ENCODE data around the gene IL22RA1. TPM values are rescaled to one million over a fixed set of nuclear protein-coding genes. Genes with fewer than 3 reads are reported as not detected.

Gene IL22RA1, protein sequence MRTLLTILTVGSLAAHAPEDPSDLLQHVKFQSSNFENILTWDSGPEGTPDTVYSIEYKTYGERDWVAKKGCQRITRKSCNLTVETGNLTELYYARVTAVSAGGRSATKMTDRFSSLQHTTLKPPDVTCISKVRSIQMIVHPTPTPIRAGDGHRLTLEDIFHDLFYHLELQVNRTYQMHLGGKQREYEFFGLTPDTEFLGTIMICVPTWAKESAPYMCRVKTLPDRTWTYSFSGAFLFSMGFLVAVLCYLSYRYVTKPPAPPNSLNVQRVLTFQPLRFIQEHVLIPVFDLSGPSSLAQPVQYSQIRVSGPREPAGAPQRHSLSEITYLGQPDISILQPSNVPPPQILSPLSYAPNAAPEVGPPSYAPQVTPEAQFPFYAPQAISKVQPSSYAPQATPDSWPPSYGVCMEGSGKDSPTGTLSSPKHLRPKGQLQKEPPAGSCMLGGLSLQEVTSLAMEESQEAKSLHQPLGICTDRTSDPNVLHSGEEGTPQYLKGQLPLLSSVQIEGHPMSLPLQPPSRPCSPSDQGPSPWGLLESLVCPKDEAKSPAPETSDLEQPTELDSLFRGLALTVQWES
- total RNA-seq: not detected

DNA sequence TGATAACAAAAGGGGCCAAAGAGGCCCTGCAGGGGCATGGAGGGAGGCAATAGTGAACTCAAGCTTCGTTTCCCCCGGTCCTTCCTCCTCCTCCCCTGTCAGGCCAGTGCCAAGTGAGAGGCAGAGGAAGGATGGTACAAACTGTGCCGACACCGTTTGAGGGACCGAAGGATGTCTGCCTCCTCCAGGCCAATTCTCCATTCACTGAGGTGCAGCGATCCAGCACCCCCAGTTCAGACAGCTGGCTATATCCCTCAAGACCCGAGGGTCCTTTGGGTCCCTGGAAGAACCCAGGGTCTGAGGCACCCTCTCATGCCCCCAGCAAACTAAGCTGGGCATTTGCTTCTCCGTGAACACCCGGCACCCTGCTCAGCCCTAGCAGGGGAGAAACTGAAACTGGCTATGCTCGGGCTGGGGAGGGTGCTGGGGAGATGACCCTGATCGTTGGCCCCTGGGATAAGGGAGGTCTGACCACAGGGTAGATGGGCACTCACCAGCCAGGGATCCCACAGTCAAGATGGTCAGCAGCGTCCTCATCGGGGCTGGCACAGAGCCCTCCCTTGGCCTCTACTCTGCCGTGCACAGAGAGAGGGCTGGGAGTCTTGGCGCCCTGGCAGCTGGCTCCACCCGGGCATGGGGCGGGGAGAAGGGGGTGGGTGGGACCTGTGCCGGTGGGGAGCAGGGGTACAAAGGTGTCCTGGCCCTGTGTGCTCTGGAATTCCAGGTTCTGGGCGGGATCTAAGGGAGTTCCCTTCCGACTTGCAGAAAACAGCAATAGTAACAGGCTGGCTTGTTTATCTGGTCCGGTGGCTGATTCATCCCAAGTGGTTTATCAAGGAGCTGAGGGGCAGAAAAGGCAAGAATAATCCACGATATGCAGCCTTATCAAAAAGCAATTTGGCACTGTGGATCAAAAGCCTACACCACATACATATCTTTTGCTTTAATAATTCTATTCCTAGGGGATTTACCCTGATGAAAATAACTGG lies at the start of gene IL22RA1:
IL22RA1 (minus strand) TSS at position 595 of the 989 bp plus-strand sequence; CDS start at position 537, 58 bp downstream.
- no peak for ATAC-seq (replicated peaks)
- Mint-ChIP-seq H3K4me3 (no peak within 1 kb of the TSS), H3K9me3 (no peaks in the 10 kb centered on the region), H3K27me3 (peaks cover 10% of the 10 kb centered on the region), H3K27ac (no peak within 1 kb of the TSS), H3K4me1 (no peaks in the 10 kb centered on the region), H3K36me3 (ENCODE audit: low read depth) (no peaks in the 10 kb centered on the region)

DNA sequence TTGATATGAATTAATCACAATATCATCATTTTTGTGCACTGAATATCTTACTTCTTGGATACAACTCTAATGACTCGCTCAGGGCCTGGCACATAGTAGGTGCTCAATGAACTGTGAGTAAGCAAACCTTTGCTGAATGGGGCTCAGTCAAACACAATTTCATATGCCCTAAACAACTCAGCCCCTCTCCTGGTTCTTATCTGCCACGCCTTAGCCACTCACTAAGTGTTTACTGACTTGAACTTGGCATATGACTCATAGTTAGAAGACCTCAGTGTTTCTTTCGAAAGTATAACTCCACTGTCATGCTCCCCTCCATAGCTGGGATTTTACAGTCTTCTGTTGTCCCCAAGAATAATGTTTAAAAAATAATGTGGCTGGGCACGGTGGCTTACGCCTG lies 48.9 kb upstream of the IL22RA1 start:
- Mint-ChIP-seq H3K27ac (peak overlapping the region; percentile 72), H3K4me3 (peak overlapping the region; percentile 49), H3K4me1 (peaks cover 44% of the 10 kb centered on the region), H3K36me3 (ENCODE audit: low read depth) (no peaks in the 10 kb centered on the region), H3K27me3 (no peaks in the 10 kb centered on the region), H3K9me3 (no peaks in the 10 kb centered on the region)
- peak; percentile 90 for ATAC-seq (replicated peaks)

DNA sequence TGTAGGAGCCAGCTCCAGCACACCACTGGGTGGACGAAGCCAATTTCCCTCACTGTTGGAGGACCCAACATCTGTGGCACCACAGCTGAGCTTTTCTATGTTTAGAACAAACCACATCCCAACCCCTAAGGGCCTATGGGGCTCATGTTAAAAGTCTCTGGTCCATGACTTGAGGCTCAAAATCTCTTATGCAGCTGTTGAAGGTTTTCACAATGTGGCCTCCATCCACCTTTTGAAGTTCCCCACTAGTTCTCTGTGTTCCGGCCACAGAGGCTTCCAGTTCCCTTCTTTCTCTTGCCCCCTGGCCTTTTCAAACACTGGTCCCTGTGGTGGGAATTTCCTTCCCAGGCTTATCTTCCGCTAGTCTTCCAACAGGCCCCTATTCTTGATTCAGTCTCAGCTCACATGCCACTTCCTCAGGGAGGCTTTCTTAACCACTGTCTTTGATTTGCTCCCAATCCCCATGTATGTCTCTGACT lies 48.1 kb upstream of the IL22RA1 start:
- Mint-ChIP-seq H3K9me3 (no peaks in the 10 kb centered on the region), H3K4me3 (peak overlapping the region; percentile 49), H3K36me3 (ENCODE audit: low read depth) (no peaks in the 10 kb centered on the region), H3K27ac (peak overlapping the region; percentile 72), H3K27me3 (no peaks in the 10 kb centered on the region), H3K4me1 (peaks cover 44% of the 10 kb centered on the region)
- ATAC-seq (replicated peaks): no peak

DNA sequence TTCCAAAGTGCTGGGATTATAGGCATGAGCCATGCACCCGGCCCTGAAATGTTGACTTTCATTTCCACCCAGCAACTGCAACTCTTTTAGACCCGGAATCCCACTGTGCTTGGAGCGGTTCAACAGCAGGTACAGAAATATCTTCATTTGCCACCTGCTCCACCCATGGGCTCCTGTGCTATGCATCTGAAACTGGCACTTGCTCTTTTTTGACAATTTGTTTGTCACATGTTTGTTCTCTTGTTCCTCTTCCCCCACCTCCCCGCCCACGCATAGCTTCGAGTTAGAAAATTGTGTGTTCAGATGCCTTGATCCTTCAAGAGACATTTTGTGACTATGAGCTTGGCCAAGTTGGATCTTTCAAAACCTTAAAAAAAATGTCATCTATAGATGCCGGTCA lies 46.6 kb upstream of the IL22RA1 start:
- H3K4me3 Mint-ChIP-seq: peak overlapping the region; percentile 49
- no peak for ATAC-seq (replicated peaks)
- no peaks in the 10 kb centered on the region for H3K27me3 Mint-ChIP-seq
- no peak overlapping the region for H3K27ac Mint-ChIP-seq
- H3K9me3 Mint-ChIP-seq: no peaks in the 10 kb centered on the region
- H3K36me3 Mint-ChIP-seq (ENCODE audit: low read depth): no peaks in the 10 kb centered on the region
- peaks cover 33% of the 10 kb centered on the region for H3K4me1 Mint-ChIP-seq

DNA sequence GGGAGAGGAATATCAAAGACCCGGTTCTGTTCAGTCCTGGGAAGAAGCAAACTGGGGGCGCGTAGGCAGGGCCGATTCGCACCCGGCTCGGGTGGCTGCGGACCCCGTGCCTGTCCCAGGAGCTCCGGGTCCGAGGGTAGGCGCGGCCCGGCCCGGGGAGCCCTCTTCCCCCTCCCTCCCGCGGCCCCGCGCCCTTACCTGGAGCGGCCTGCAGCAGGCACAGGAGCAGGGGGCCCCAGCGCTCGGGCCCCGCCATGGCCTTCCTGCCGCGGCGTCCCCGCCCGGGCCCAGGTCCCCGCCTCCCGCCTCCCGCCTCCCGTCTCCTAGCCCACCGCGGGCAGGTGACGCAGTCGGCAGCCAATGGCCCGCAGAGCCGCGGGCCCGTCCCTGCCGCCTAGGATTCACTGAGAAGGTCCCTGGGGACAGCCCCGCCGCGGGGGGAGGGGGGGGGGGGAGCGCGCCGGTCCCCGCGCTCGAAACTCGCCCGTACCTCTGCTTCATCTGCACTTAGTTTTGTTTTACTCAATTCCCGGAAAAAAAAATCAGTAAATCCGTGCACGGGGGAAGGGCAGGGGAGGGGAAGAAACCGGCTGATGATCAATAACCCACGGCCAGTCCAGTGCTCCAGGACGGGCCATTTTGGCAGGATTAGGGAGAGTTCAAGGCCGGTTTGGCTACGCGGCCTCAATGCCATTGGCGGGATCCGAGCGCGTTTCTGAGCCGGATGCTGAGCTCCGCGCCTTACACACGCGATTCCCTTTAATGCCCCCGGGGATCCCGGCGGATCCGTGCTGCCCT lies 44.3 kb upstream of the IL22RA1 start, which contains the start of gene IFNLR1:
IFNLR1 (minus strand) TSS at position 297 of the 798 bp plus-strand sequence; CDS start at position 256, 41 bp downstream.
- H3K36me3 Mint-ChIP-seq (ENCODE audit: low read depth): no peaks in the 10 kb centered on the region
- H3K27me3 Mint-ChIP-seq: no peaks in the 10 kb centered on the region
- H3K9me3 Mint-ChIP-seq: no peaks in the 10 kb centered on the region
- H3K27ac Mint-ChIP-seq: peak within 1 kb of the TSS; percentile 54
- ATAC-seq (replicated peaks): peak; percentile 80
- peak within 1 kb of the TSS; percentile 83 for H3K4me3 Mint-ChIP-seq
- peaks cover 30% of the 10 kb centered on the region for H3K4me1 Mint-ChIP-seq

DNA sequence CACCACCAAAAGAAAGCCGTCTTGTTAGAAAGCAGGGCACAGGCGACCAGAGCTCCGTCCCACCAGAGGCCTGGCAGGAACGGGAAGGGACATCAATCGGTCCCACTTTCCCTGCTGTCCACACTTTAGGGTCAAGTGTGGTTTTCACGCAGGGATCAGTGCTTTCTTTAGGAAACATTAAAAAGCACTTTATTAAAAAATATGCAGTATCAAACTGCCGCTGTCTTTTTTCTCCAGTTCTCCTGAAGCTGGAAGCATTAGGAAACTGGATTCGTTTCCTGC lies 43.7 kb upstream of the IL22RA1 start:
- H3K4me3 Mint-ChIP-seq: peak overlapping the region; percentile 83
- H3K27me3 Mint-ChIP-seq: no peaks in the 10 kb centered on the region
- no peaks in the 10 kb centered on the region for H3K9me3 Mint-ChIP-seq
- peak overlapping the region; percentile 54 for H3K27ac Mint-ChIP-seq
- no peak for ATAC-seq (replicated peaks)
- peaks cover 27% of the 10 kb centered on the region for H3K4me1 Mint-ChIP-seq
- H3K36me3 Mint-ChIP-seq (ENCODE audit: low read depth): no peaks in the 10 kb centered on the region

DNA sequence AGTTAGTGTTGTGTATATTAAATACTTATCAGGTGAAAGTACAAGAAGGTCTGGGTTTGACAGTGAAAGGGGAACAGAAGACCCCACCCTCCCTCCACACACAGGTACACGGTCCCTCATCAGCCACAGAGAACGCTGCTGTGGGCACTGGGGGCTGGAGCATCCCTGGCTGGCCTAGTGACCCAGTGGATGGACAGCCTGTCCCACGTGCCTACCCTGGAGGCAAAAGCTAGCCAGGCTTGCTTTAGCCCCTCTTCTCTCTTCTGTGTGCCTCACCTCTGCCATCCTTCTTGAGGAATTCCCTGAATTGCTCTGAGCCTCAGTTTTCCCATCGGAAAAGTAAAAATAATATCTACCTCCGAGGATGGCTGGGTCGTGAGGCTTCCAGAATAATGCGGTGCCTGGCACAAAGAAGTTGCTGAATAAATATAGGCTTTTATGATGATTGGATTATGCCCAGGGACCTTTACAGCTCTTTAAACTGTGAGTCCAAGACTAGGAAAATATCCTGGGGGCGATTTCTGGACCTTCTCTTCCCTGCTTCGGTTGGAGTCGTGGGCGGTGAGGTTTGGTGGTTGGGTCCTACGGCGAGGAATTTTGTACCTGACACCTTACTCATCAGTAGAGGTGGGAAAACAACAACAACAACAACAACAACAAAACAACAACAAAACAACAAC lies 43.2 kb upstream of the IL22RA1 start:
- no peaks in the 10 kb centered on the region for H3K36me3 Mint-ChIP-seq (ENCODE audit: low read depth)
- no peaks in the 10 kb centered on the region for H3K9me3 Mint-ChIP-seq
- H3K27ac Mint-ChIP-seq: peak overlapping the region; percentile 54
- H3K4me3 Mint-ChIP-seq: peak overlapping the region; percentile 83
- peaks cover 22% of the 10 kb centered on the region for H3K4me1 Mint-ChIP-seq
- no peaks in the 10 kb centered on the region for H3K27me3 Mint-ChIP-seq
- no peak for ATAC-seq (replicated peaks)

DNA sequence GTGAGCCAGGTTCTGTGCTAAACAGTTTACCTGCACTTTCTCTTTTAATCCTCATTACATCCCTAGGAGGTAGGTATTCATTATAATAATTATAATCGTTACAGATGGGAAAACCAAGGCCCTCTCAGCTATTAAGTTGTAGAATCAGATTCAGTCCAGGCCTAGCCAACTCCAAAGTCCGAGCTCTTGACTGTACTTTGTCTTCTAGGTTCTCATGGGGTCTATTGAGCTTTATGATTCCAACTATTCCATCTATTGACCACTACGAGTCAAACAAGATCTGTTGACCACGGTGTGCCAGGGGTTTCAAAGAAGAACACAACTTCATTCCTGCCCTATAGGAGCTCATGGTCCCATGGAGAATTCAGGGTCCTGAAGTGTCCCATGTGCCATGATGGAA lies 42.1 kb upstream of the IL22RA1 start:
- Mint-ChIP-seq H3K27me3 (no peaks in the 10 kb centered on the region), H3K27ac (no peak overlapping the region), H3K36me3 (ENCODE audit: low read depth) (no peaks in the 10 kb centered on the region)

DNA sequence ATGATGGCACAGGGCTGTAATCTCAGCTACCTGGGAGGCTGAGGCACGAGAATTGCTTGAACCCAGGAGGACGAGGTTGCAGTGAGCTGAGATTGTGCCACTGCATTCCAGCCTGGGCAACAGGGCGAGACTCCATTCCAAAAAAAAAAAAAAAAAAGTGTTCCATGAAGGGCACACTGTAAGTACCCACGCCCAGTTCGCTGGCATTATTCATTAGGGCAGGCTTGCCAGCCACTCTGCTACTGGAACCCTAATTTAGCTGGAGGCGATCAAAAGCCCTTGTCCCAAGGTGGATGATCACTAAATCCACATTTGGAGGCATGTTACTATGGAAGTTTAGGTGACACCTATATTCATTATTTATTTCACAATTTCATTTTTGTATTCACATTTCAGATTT lies 39.1 kb upstream of the IL22RA1 start:
- no peaks in the 10 kb centered on the region for H3K9me3 Mint-ChIP-seq
- no peak overlapping the region for H3K4me3 Mint-ChIP-seq
- no peak overlapping the region for H3K27ac Mint-ChIP-seq
- no peaks in the 10 kb centered on the region for H3K36me3 Mint-ChIP-seq (ENCODE audit: low read depth)
- ATAC-seq (replicated peaks): no peak
- H3K27me3 Mint-ChIP-seq: no peaks in the 10 kb centered on the region
- H3K4me1 Mint-ChIP-seq: peaks cover 5% of the 10 kb centered on the region

More for the DNA sequence above, 42.1 kb upstream of the IL22RA1 start:
- Mint-ChIP-seq H3K9me3 (no peaks in the 10 kb centered on the region), H3K4me3 (no peak overlapping the region), H3K4me1 (peaks cover 15% of the 10 kb centered on the region)
- ATAC-seq (replicated peaks): no peak

DNA sequence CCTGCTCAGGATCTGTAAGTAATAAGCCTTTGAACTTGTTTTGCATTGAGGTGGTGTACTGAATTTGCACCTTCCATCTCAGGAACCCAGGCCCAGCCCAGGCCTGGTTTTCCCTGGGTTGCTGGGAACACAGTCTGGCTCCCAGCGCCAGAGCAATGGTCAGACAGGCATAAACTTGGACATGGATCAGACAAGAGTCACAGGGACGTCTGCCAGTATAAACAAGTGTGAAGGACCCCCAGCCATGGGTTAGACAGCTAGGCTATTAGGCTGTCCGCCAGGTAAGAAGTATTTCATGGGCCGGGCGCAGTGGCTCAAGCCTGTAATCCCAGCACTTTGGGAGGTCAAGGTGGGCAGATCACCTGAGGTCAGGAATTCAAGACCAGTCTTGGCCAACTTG lies 38.7 kb upstream of the IL22RA1 start:
- Mint-ChIP-seq H3K27ac (no peak overlapping the region), H3K36me3 (ENCODE audit: low read depth) (no peaks in the 10 kb centered on the region), H3K4me3 (no peak overlapping the region), H3K27me3 (no peaks in the 10 kb centered on the region), H3K9me3 (no peaks in the 10 kb centered on the region), H3K4me1 (peaks cover 6% of the 10 kb centered on the region)
- no peak for ATAC-seq (replicated peaks)

DNA sequence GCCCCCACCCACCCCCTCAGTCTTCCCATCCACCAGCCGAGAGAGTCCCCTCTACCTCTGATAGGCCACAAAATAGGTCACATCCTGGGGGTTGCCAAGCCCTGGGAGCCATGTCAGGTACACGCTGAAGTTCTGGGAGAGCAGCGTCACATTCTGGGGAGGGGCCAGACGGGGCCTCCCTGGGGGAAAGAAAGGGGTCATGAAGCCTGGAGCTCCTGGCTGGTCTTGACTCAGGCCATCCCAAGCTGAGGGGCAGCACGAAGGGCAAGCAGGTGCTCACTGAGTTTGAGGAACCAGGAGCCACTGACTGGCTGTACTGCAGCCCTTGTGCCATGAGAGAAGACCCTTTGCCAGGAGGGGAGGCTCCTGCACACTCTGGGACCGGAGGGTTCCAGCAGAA lies 37.7 kb upstream of the IL22RA1 start:
- Mint-ChIP-seq H3K4me1 (peaks cover 9% of the 10 kb centered on the region), H3K4me3 (no peak overlapping the region), H3K27ac (no peak overlapping the region), H3K27me3 (no peaks in the 10 kb centered on the region), H3K9me3 (no peaks in the 10 kb centered on the region), H3K36me3 (ENCODE audit: low read depth) (no peaks in the 10 kb centered on the region)
- no peak for ATAC-seq (replicated peaks)

DNA sequence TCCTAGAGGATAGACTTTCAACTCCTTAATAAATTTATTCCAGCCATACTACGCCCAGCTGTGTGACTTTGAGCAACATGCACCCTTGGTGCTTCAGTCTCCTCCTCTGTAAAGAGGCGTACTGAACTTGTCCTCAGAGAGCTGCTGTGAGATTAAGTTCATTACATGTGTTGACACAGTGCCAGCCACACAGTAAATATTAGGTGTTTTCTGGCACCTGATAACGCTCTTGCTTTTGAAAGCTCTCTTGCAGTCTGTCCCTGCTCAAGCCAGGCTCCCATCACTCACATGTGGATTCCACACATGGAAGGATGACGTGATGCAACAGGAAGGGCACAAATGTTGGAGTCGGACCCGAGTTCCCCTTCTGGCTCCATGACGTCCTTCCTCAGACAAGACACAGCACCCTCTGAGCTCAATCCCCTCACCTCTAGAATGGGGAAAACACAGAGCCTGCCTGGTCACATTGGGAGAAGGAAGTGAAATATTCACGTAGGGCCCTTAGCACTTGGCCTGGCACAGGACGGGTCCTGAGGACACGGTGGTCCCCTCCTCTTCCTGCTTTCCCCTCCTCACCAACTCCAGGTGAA lies 36.4 kb upstream of the IL22RA1 start:
- Mint-ChIP-seq H3K27me3 (peaks cover 4% of the 10 kb centered on the region), H3K27ac (no peak overlapping the region), H3K4me1 (peaks cover 9% of the 10 kb centered on the region), H3K9me3 (no peaks in the 10 kb centered on the region), H3K36me3 (ENCODE audit: low read depth) (no peaks in the 10 kb centered on the region), H3K4me3 (no peak overlapping the region)
- no peak for ATAC-seq (replicated peaks)

DNA sequence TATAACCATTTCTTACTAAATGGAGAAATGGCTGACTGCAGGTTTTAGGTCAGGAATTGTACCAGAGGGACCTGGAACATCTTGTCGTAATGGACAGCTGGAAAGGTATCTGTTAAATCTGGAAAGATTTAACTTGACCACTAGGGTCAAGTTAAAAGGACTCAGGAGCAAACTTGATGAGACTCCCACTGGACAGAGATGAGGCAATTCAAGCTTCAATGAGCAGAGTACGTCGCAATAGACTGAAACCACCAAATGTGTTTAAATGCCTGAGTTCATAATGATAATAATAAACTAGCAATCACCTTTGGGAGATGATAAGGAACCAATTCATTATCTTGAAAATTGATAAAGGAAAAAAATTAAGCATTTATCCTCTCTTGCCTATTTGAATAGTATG lies 35.5 kb upstream of the IL22RA1 start:
- no peak overlapping the region for H3K4me3 Mint-ChIP-seq
- H3K27ac Mint-ChIP-seq: no peak overlapping the region
- no peak for ATAC-seq (replicated peaks)
- no peaks in the 10 kb centered on the region for H3K36me3 Mint-ChIP-seq (ENCODE audit: low read depth)
- H3K4me1 Mint-ChIP-seq: peaks cover 5% of the 10 kb centered on the region
- H3K27me3 Mint-ChIP-seq: peaks cover 4% of the 10 kb centered on the region
- no peaks in the 10 kb centered on the region for H3K9me3 Mint-ChIP-seq

All from activated T-helper 17 cell treated with anti-CD3 and anti-CD28 coated beads, Interleukin-2, amount 50 U/mL, for 72 hours (primary cell).